ENCODE results near the gene CTTN.
"Not testable (repeated sequence)": the region's sequence is repeated elsewhere in the genome, so short reads cannot be mapped to it uniquely, and the experiment has no call there.

The CTTN gene

DNA sequence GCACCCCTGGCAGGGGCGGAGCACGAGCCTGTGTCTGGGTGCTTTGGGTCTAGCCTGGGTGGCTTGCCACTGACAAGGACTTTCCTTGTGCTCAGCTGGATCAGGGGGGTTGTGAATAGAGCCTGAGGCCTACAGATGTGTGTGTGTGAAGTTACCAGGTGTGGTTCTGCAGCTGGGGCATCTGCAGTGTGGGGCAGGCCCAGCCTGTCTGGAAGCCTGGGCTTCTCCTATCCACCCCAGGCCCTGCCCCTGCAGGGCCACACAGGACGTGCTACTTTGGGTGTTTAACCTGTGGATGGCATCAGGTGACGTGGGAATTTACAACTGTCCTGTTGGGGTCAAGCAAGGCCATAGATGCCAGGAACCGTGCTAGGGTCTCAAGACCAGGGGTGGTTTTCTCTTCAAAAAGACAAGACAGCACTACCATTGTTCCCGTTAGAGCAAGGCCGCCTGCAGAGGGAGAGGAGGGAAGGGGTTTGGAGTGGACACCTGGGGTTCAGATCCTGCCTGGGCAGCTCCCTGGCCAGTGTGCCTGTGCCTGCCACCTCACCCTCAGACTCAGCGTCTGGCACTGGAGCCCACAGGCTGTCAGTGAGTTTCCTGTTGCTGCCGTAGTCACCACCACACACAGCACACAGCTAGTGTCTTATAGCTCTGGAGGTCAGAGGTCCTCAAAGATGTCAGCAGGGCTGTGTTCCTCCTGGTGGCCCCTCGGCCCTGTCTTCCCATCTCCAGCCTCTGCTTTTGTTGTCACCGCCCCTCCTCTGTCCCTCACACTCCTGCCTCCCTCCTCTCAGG is 31.6 kb downstream of the CTTN start:
- no peak for DNase-seq (ENCODE audit: low spot score)

DNA sequence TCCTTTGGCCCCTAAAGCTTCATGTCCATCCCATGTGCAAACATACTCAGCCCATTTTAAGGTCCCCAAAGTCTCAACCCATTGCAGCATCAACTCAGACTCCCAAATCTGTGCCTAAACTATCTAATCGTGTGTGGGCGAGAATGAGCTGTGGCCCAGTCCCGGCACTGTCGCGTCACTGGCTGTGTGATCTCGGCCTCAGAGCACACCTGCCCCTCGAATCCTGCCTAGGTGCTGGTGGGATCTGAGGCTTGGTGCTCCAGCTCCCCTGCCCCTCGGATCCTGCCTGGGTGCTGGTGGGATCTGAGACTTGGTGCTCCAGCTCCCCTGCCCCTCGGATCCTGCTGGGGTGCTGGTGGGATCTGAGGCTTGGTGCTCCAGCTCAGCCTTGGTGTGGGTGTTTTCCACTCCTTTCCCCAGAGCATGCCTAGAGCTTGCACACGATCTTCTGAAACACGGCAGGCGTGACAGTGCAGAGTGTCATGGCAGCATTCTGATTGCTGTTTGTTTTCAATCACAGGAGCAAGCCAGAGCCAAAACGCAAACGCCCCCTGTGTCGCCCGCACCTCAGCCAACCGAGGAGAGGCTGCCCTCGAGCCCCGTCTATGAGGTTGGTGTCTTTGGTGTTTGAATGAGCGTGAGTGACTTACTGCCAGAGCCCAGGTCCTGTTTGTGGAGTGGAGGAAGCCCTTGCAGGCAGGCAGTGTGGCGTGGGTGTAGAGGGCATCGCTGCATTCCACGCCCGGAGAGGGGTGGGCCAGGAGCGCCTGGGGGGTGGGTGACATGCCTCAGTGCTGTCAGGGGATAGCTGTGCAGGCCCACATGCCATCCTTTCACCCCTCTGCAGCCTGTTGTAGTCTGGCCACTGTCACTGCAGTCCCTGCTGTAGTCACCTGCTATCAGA is 32.6 kb downstream of the CTTN start:
- no peak for DNase-seq (ENCODE audit: low spot score)

DNA sequence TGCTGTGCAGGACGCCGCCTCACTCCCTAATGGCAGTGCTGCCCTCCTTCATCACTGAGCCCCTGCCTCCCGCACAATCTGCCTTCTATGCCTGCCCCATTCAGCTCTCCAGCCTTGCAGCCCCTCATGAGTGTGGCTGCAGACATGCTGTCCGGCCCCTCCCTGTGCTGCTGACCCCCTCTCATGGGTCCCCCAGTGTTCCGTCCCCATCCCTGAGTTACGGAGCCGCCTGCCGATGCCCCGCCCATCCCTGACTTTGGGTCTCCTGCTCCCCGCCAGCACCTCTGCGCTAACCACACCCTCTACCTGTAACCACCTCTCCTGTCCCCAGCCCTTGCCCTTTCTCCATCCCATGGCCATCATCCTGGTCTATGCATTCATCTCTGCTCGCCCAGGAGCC is 33.3 kb downstream of the CTTN start:
- no peak for DNase-seq (ENCODE audit: low spot score)

- no peak for DNase-seq (ENCODE audit: low spot score)
Measured at GRCh38 chr11:70432065-70432464, 33.7 kb downstream of the CTTN start.

DNA sequence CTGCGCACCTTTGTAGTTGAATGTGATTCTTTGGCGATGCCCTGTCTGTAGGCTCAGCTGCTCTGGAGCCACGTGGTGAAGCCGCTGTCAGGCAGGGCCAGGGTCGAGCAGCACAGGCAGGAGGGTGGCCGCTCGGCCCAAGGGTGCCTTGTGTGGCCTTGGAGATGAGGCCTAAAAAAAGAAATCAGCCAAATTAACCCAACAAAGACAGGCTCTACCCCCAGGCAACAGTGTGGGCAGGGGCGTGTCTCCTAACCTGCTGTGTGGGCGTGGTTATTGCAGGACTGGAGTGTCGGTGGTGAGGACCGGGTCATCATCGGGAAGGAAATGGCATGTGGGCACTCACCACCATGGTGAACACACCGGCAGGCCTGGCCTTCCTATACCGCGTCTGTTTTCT is 34.3 kb downstream of the CTTN start:
- DNase-seq (ENCODE audit: low spot score) = no peak

GRCh38 chr11:70433038-70433437 is 34.7 kb downstream of the CTTN start:
- no peak for DNase-seq (ENCODE audit: low spot score)

GRCh38 chr11:70433526-70433925 is 35.2 kb downstream of the CTTN start:
- no peak for DNase-seq (ENCODE audit: low spot score)

DNA sequence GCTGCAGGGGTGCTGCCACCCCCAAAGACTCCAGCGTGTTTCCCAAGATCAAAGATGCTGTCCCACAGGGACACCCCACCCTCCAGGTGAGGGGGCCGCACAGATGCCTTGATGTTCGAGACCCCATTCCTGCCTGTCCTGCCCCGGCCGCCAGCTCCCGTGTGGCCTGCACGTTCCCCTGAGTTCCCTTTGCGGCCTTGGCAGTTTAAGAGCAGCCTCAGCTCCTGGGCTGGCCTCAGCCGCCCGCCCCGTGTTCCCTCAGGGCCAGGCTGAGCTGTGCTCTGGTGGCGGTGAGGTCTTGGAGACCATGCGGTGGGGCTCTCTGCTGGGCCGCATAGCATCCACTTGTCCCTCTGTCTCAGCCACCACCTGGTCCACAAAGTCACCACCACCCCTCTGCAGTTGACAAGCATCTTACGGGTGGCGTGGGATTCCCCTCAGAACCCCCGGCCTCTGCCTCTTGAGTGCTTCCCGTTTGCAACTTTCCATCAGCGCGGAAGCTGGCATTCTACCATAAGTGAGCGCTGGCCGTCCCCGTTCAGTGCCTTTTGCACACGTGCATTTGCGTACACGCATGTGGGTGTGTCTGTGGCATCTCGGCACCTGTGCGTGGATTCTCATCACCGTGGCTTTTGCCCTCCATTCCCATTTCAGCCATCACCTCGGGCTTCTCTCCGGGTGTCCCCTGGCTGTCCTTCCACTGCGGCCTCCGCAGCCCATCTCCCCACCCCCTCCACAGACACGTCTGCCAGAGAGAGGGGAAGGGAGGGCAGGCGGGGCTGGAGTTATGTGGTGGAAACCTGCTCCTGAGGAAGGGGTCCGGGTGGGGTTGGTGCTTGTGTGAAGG is 35.9 kb downstream of the CTTN start:
- DNase-seq (ENCODE audit: low spot score) = no peak

GRCh38 chr11:70434813-70435278 is 36.5 kb downstream of the CTTN start:
- no peak for DNase-seq (ENCODE audit: low spot score)

GRCh38 chr11:70435361-70435760 is 37.0 kb downstream of the CTTN start:
- no peak for DNase-seq (ENCODE audit: low spot score)

DNA sequence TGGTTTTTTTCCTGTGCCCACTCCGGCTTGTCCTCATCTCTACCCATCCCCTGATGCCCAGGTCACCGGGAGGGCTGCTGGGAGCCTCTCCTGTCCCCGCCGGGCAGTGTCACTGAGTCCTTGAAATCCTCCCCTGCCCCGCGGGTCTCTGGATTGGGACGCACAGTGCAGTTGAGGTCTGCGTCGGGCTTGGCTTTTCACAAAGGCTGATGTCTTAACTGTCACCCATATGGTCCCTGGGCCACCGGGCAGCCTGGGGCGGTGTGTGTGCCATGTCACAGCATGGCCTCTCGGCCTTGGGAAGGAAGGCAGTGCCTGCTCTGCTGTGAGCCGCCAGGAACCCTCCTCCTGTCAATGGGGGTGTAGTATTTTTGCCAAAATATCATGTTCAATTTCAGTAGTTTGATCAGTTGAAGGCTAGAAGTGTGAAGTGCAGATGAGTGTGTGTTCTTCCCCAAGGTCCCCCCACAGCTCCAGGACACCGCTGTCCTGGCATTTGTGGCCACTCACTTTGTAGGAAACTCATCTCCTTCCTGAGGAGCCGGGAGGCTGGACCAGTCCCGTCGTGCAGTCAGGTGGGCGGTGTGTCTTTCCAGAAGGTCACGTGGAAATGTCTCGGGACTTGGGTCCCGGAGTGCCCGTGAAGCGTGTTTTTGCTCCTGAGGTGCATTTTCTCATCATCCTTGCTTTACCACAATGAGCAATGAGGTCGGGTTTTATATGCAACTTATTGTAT is 37.6 kb downstream of the CTTN start:
- no peak for DNase-seq (ENCODE audit: low spot score)

GRCh38 chr11:70436501-70436860 is 38.2 kb downstream of the CTTN start:
- DNase-seq (ENCODE audit: low spot score) = no peak

- DNase-seq (ENCODE audit: low spot score) = no peak
Measured at GRCh38 chr11:70437111-70437784, 38.9 kb downstream of the CTTN start.

- DNase-seq (ENCODE audit: low spot score) = no peak
Measured at GRCh38 chr11:70440206-70440605, 41.9 kb downstream of the CTTN start.

- DNase-seq (ENCODE audit: low spot score) = no peak
Measured at GRCh38 chr11:70443773-70444030, 45.4 kb downstream of the CTTN start.

DNA sequence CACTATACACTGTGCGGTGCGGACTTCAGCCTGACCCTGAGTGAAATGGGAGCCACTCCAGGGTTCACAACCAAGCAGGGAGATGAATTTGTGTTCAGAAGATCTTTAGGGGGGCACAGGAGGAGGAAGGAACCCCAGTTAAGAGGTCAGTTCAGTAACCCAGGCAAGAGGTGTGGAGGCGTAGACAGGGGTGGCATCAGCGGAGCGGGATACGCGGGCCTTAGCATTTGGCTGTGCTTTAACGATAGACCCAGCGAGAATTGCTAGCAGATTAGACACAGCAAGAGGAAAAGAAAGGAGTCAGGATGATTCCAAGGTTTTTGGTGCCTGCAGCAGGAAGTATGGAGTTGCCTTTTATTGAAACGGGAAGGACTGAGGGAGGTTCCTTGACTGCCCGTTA is 46.8 kb downstream of the CTTN start:
- no peak for DNase-seq (ENCODE audit: low spot score)

DNA sequence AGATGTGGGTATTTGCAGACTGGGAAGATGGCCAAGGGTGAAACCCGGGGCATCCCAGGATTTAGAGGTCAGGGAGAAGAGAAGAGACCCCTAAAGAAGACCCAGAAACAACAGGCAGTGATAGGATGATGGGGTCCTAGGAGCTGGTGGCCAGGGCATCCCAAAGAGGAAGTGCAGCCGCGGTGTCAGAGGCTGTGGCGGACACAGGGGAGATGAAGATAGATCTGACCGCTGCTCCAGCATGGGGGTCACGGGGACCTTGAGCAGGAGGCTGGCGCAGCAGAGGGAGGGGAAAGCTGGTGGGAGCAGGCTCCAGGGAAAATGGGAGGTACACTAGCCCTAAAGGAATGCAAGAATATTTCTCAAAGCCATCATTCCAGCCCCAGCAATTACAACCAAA is 47.3 kb downstream of the CTTN start:
- no peak for DNase-seq (ENCODE audit: low spot score)

GRCh38 chr11:70448983-70449567 is 50.7 kb downstream of the CTTN start:
- DNase-seq (ENCODE audit: low spot score) = no peak

GRCh38 chr11:70454197-70454767 is 56.0 kb downstream of the CTTN start:
- no peak for DNase-seq (ENCODE audit: low spot score)

- DNase-seq (ENCODE audit: low spot score) = not testable (repeated sequence)
Measured at GRCh38 chr11:70454811-70455210, 56.5 kb downstream of the CTTN start.

GRCh38 chr11:70455354-70455753 is 57.0 kb downstream of the CTTN start:
- DNase-seq (ENCODE audit: low spot score) = no peak

Data from RKO (cell line).